Panc1 (cell line): ENCODE data around the gene DCAKD. TPM values are rescaled to one million over a fixed set of nuclear protein-coding genes. Genes with fewer than 3 reads are reported as not detected.

Source experiments
- ATAC-seq: fragments of 200-7000 bp; cut with Tn5 transposase; 2 replicates; pipeline ENCODE4 v1.9.1; 2020; ENCODE audit warnings: mild to moderate bottlenecking, moderate library complexity
- BruUV-seq: library from RNA; stranded (reverse); fragments of 400-500 nt; replicated peaks from 2 replicates; lab custom pipeline; 2021; lab: Mats Ljungman, UMichigan
- CTCF ChIA-PET: fragments of 300-600 bp; sonication (Branson Sonifier 250); formaldehyde crosslinking; loops from one replicate; lab custom pipeline; 2022; ENCODE audit warnings: antibody characterized with exemption; lab: Charles Lee
- POLR2A ChIA-PET: fragments of 300-600 bp; sonication (Branson Sonifier 250); formaldehyde crosslinking; loops from one replicate; lab custom pipeline; 2022; ENCODE audit warnings: antibody characterized with exemption; lab: Charles Lee
- DNase-seq: peaks from one replicate; pipeline ENCODE4 v3.0.0-alpha.2; 2010; ENCODE audit warnings: low read depth, low spot score
- H3K27ac ChIP-seq: 2 replicates; pipeline ENCODE4 v1.5.1; 2011; ENCODE audit warnings: mild to moderate bottlenecking, low read length, inconsistent platforms
- H3K27me3 ChIP-seq: fragments of 200-500 bp; sonication (Bioruptor generic); 2 replicates; pipeline ENCODE4 v1.6.0; 2014; ENCODE audit warnings: low read length, inconsistent platforms; ENCODE audit not compliant: control insufficient read depth, insufficient read depth
- H3K36me3 ChIP-seq: fragments of 200-500 bp; sonication (Bioruptor generic); 2 replicates; pipeline ENCODE4 v1.5.1; 2014; ENCODE audit warnings: inconsistent platforms, mild to moderate bottlenecking, low read length, moderate library complexity; ENCODE audit not compliant: control insufficient read depth, insufficient read depth
- H3K4me1 ChIP-seq: 2 replicates; pipeline ENCODE4 v1.5.1; 2011; ENCODE audit warnings: inconsistent platforms, mild to moderate bottlenecking, low read length, moderate library complexity; ENCODE audit not compliant: control insufficient read depth, insufficient read depth
- H3K4me3 ChIP-seq, 2 experiments: 2 replicates each; pipeline ENCODE4 v1.5.1; 2011 to 2012; ENCODE audit warnings: low read depth in 2 of 2, low read length in 2 of 2, mild to moderate bottlenecking in 2 of 2, inconsistent platforms in 1 of 2, moderate library complexity in 1 of 2
- H3K9me3 ChIP-seq: fragments of 200-500 bp; sonication (Bioruptor generic); 2 replicates; pipeline ENCODE4 v1.5.1; 2014; ENCODE audit warnings: low read depth, mild to moderate bottlenecking, inconsistent platforms, low read length, moderate library complexity; ENCODE audit not compliant: control insufficient read depth, insufficient read depth
- POLR2AphosphoS5 ChIP-seq: IDR thresholded peaks from 2 replicates; pipeline ENCODE4 v1.6.1; 2012; ENCODE audit warnings: mild to moderate bottlenecking, low read depth, low read length, moderate library complexity
- REST ChIP-seq, 2 experiments: IDR thresholded peaks; 2 replicates each; pipeline ENCODE4 v1.6.1; 2011 to 2012; ENCODE audit warnings: low read depth in 2 of 2, control low read depth in 1 of 2, low read length in 1 of 2, mild to moderate bottlenecking in 1 of 2, moderate library complexity in 1 of 2; ENCODE audit not compliant: insufficient read depth in 1 of 2
- SIN3A ChIP-seq: IDR thresholded peaks from 2 replicates; pipeline ENCODE4 v1.6.1; 2012; ENCODE audit warnings: low read depth, mild to moderate bottlenecking, low read length, moderate library complexity, borderline replicate concordance; ENCODE audit not compliant: insufficient read depth
- TCF7L2 ChIP-seq: IDR thresholded peaks from 2 replicates; pipeline ENCODE4 v1.6.1; 2011; ENCODE audit warnings: mild to moderate bottlenecking, low read depth, low read length, inconsistent platforms
- in situ Hi-C: cut with HindIII; loops from 2 replicates; pipeline ENCODE4 v1.10.0; 2016; ENCODE audit warnings: low sequenced_read_pairs, low pct_unique_long_range_greater_than_20kb
- intact Hi-C: fragments of 100-400 bp; cut with micrococcal nuclease; formaldehyde crosslinking; loops from one replicate; pipeline ENCODE4 v1.10.0; 2022; ENCODE audit not compliant: unreplicated experiment
- total RNA-seq: library from RNA; stranded (reverse); gene quantifications from one replicate; pipeline ENCODE4 v1.2.1, GENCODE V29; 2021; ENCODE audit not compliant: unreplicated experiment
- TF ChIP-seq, protein P1 (sequence below): fragments of 450-650 bp; IDR thresholded peaks from 2 replicates; pipeline ENCODE4 v1.5.1; 2017; ENCODE audit warnings: mild to moderate bottlenecking

Gene DCAKD
- total RNA-seq, 1 experiment from 2014 or later: 24.3 TPM

DNA sequence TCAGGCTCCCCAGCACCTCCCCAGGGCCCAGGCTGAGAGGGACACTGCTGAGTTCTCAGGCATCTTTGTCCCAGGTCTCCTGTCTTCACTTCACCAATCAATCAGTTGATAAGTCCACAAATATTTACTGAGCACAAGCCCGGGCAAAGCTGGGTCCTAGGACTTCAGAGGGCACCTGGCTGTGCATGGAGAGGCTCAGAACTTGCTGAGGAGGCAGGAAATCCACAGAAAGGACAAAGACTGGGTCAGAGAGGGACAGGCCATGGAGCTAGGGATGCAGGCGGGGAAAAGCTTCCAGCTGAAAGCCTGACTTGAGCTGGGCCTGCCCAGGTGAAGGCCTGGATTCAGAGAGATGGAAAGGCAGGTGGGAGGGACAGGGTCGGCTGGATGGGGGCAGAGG lies 50.1 kb downstream of the DCAKD start:
- TF ChIP-seq REST (IDR thresholded peaks at IDR 0.05; ENCODE audit: insufficient read depth in 1 of 2, low read depth in 2 of 2, low read length in 1 of 2): no peak
- TF ChIP-seq POLR2AphosphoS5: no peak
- TF ChIP-seq TCF7L2: no peak
- TF ChIP-seq, protein P1, sequence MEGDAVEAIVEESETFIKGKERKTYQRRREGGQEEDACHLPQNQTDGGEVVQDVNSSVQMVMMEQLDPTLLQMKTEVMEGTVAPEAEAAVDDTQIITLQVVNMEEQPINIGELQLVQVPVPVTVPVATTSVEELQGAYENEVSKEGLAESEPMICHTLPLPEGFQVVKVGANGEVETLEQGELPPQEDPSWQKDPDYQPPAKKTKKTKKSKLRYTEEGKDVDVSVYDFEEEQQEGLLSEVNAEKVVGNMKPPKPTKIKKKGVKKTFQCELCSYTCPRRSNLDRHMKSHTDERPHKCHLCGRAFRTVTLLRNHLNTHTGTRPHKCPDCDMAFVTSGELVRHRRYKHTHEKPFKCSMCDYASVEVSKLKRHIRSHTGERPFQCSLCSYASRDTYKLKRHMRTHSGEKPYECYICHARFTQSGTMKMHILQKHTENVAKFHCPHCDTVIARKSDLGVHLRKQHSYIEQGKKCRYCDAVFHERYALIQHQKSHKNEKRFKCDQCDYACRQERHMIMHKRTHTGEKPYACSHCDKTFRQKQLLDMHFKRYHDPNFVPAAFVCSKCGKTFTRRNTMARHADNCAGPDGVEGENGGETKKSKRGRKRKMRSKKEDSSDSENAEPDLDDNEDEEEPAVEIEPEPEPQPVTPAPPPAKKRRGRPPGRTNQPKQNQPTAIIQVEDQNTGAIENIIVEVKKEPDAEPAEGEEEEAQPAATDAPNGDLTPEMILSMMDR: no peak
- TF ChIP-seq SIN3A: no peak
- BruUV-seq: no TSS peak
- H3K27me3 ChIP-seq: no peaks in the 10 kb centered on the region
- peaks cover 3% of the 10 kb centered on the region; the same call in 1 of the 2 replicates for H3K9me3 ChIP-seq
- H3K36me3 ChIP-seq: no peaks in the 10 kb centered on the region
- CTCF ChIA-PET: interaction anchor here (0.7 kb wide), 1 partner anchor 31 kb away, joined by 17 read pairs; no protein-coding TSS in a partner anchor
- POLR2A ChIA-PET: no interaction called here
- in situ Hi-C loops (no loop called here), intact Hi-C loops (no loop called here)
- no peak overlapping the region for H3K27ac ChIP-seq
- no peak overlapping the region for H3K4me3 ChIP-seq
- no peak for DNase-seq
- H3K4me1 ChIP-seq: no peaks in the 10 kb centered on the region
- ATAC-seq: no peak

GRCh38 chr17:44999433-44999832 lies 52.0 kb downstream of the DCAKD start:
- intact Hi-C loops (no loop called here), in situ Hi-C loops (no loop called here)
- no peak for DNase-seq
- POLR2A ChIA-PET: no interaction called here
- TF ChIP-seq TCF7L2: no peak
- no peak for TF ChIP-seq SIN3A
- no peak for TF ChIP-seq POLR2AphosphoS5
- TF ChIP-seq, protein P1: no peak
- H3K4me3 ChIP-seq: no peak overlapping the region
- no peaks in the 10 kb centered on the region for H3K36me3 ChIP-seq
- ATAC-seq: no peak
- no peak overlapping the region for H3K27ac ChIP-seq
- no peaks in the 10 kb centered on the region for H3K4me1 ChIP-seq
- CTCF ChIA-PET: no interaction called here
- H3K9me3 ChIP-seq: peaks cover 3% of the 10 kb centered on the region; the same call in 1 of the 2 replicates
- H3K27me3 ChIP-seq: no peaks in the 10 kb centered on the region
- no TSS peak for BruUV-seq
